ENCODE measurements around the gene RELN. TPM values are rescaled to one million over a fixed set of nuclear protein-coding genes. Genes with fewer than 3 reads are reported as not detected.

The RELN gene
- total and polyA plus RNA-seq, 10 of the 15 experiments (the other 5 are each of a cell fraction or from before 2014, with no cell fraction given) = 0.11 to 0.21 TPM; not detected in 8

DNA sequence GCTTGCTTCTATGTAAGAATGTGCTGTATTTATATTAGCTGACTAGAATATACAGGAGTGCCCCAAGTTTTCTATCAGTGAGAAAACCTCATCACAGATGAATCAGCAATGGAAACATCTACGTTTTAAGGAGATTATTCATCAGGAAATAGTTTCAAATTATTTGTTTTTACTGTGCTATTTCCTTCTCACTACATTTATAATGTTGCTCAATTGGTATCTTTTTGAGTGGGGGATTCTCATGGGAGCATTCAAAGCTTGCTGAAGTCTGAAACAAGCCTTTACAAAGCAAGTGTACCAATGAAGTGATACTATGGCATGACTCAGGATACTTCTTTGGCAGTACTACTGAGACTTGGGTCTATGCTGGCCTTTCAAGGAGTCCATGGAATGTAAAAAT, 352.4 kb downstream of the RELN start:
- no peak for TF ChIP-seq POLR2A (IDR thresholded peaks at IDR 0.05; ENCODE audit: low read depth, low read length)
- TF ChIP-seq EP300 (IDR thresholded peaks at IDR 0.05; ENCODE audit: borderline replicate concordance in 1 of 2, control insufficient read depth in 1 of 2, low read depth in 2 of 2, low read length in 2 of 2) = no peak
- TF ChIP-seq, protein P1, sequence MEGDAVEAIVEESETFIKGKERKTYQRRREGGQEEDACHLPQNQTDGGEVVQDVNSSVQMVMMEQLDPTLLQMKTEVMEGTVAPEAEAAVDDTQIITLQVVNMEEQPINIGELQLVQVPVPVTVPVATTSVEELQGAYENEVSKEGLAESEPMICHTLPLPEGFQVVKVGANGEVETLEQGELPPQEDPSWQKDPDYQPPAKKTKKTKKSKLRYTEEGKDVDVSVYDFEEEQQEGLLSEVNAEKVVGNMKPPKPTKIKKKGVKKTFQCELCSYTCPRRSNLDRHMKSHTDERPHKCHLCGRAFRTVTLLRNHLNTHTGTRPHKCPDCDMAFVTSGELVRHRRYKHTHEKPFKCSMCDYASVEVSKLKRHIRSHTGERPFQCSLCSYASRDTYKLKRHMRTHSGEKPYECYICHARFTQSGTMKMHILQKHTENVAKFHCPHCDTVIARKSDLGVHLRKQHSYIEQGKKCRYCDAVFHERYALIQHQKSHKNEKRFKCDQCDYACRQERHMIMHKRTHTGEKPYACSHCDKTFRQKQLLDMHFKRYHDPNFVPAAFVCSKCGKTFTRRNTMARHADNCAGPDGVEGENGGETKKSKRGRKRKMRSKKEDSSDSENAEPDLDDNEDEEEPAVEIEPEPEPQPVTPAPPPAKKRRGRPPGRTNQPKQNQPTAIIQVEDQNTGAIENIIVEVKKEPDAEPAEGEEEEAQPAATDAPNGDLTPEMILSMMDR (IDR thresholded peaks at IDR 0.05 in 2 of 3, conservative IDR thresholded peaks at IDR 0.05 in 1 of 3; ENCODE audit: control insufficient read depth in 2 of 3, extremely low read depth in 1 of 3, insufficient read depth in 1 of 3, low read depth in 3 of 3, low read length in 3 of 3) = no peak
- no peak for TF ChIP-seq KDM1A (IDR thresholded peaks at IDR 0.05; ENCODE audit: borderline replicate concordance)
- TF ChIP-seq, protein P2, sequence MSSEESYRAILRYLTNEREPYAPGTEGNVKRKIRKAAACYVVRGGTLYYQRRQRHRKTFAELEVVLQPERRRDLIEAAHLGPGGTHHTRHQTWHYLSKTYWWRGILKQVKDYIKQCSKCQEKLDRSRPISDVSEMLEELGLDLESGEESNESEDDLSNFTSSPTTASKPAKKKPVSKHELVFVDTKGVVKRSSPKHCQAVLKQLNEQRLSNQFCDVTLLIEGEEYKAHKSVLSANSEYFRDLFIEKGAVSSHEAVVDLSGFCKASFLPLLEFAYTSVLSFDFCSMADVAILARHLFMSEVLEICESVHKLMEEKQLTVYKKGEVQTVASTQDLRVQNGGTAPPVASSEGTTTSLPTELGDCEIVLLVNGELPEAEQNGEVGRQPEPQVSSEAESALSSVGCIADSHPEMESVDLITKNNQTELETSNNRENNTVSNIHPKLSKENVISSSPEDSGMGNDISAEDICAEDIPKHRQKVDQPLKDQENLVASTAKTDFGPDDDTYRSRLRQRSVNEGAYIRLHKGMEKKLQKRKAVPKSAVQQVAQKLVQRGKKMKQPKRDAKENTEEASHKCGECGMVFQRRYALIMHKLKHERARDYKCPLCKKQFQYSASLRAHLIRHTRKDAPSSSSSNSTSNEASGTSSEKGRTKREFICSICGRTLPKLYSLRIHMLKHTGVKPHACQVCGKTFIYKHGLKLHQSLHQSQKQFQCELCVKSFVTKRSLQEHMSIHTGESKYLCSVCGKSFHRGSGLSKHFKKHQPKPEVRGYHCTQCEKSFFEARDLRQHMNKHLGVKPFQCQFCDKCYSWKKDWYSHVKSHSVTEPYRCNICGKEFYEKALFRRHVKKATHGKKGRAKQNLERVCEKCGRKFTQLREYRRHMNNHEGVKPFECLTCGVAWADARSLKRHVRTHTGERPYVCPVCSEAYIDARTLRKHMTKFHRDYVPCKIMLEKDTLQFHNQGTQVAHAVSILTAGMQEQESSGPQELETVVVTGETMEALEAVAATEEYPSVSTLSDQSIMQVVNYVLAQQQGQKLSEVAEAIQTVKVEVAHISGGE (CRISPR knock-in tag; IDR thresholded peaks at IDR 0.05) = no peak
- ATAC-seq = no peak
- no peaks in the 10 kb centered on the region for H3K36me3 ChIP-seq (ENCODE audit: control insufficient read depth in 2 of 2, insufficient read depth in 2 of 2, low read length in 1 of 2)
- no peaks in the 10 kb centered on the region for H3K79me2 ChIP-seq (ENCODE audit: control insufficient read depth, insufficient read depth, low read length)
- ChIA-PET POLR2A (no interaction called here), RAD21 (ENCODE audit: unreplicated experiment) (no interaction called here), CTCF (no interaction called here), SMC1A (ENCODE audit: uncharacterized antibody, unreplicated experiment) (no interaction called here)
- no peaks in the 10 kb centered on the region for H4K20me1 ChIP-seq (ENCODE audit: control insufficient read depth, insufficient read depth)
- BruUV-seq (replicated peaks) = no TSS peak
- no peak overlapping the region for H3K9ac ChIP-seq (ENCODE audit: control insufficient read depth, insufficient read depth, low read length)
- H3K9me3 ChIP-seq (replicated peaks; ENCODE audit: control insufficient read depth, insufficient read depth, low read length) = no peaks in the 10 kb centered on the region
- no peaks in the 10 kb centered on the region for H3K4me1 ChIP-seq (ENCODE audit: control insufficient read depth, insufficient read depth, low read length)
- intact Hi-C loops (cut with micrococcal nuclease; ENCODE audit: unreplicated experiment) = no loop called here
- no peak overlapping the region for H2AFZ ChIP-seq (ENCODE audit: control insufficient read depth, low read depth, low read length)
- in situ Hi-C loops (cut with MboI) = no loop called here
- H3K4me2 ChIP-seq (ENCODE audit: control insufficient read depth, insufficient read depth) = no peak overlapping the region
- H3K4me3 ChIP-seq = no peak overlapping the region
- no peak for FAIRE-seq
- no peak for DNase-seq (ENCODE audit: low read depth, low spot score)
- H3K27me3 ChIP-seq (replicated peaks in 1 of 2; ENCODE audit: control insufficient read depth in 2 of 2, insufficient read depth in 2 of 2, low read length in 1 of 2) = no peaks in the 10 kb centered on the region
- no peak overlapping the region for H3K27ac ChIP-seq (ENCODE audit: control insufficient read depth, insufficient read depth)
- WGBS (ENCODE audit: insufficient coverage, insufficient replicate concordance, low lambda C conversion rate, missing lambda C conversion rate) = 9% methylated on average over 1 of the region's 1 CpG

Measured in GM12878 (cell line).